Measurements from ENCODE around the gene VAPB. TPM values are rescaled to one million over a fixed set of nuclear protein-coding genes. Genes with fewer than 3 reads are reported as not detected.

The VAPB gene
- total RNA-seq, 3 donors from 2014 or later (not counting 1 experiment from before 2014, with no cell fraction given), result 20.3 to 23.1 (median 21.3) TPM

GRCh38 chr20:58342104-58342945 is 46.7 kb upstream of the VAPB start:
- 100% methylated on average over 3 of the region's 3 CpGs for whole genome bisulfite sequencing (ENCODE audit: insufficient coverage)
- Mint-ChIP-seq H3K4me3 (no peak overlapping the region), H3K27ac (no peak overlapping the region), H3K27me3 (ENCODE audit: low read depth in 2 of 2) (no peaks in the 10 kb centered on the region), H3K36me3 (peaks cover 12% of the 10 kb centered on the region), H3K4me1 (peaks cover 52 to 67% of the 10 kb centered on the region in 2 donors), H3K9me3 (no peaks in the 10 kb centered on the region)
- Histone ChIP-seq H3K4me3 (ENCODE audit: low read length) (no peak overlapping the region), H3K27ac (ENCODE audit: low read length) (no peak overlapping the region), H3K27me3 (ENCODE audit: control insufficient read depth, insufficient read depth, low read length) (no peaks in the 10 kb centered on the region), H3K9me3 (ENCODE audit: control insufficient read depth, insufficient read depth, low read length) (no peaks in the 10 kb centered on the region), H3K36me3 (ENCODE audit: control insufficient read depth, insufficient read depth, low read length) (peaks cover 26% of the 10 kb centered on the region), H3K4me1 (ENCODE audit: control insufficient read depth, insufficient read depth, low read length) (peaks cover 5% of the 10 kb centered on the region)
- intact Hi-C loops (cut with micrococcal nuclease), result no loop called here
- DNase-seq (no peak), ATAC-seq (no peak)
- no peak for TF ChIP-seq CTCF (IDR thresholded peaks at IDR 0.05)

GRCh38 chr20:58344741-58345140 is 44.3 kb upstream of the VAPB start:
- intact Hi-C loops (cut with micrococcal nuclease), result no loop called here
- peak overlapping the region in 1 of 2 donors; percentile 0 for H3K27ac Mint-ChIP-seq
- peaks cover 12% of the 10 kb centered on the region for H3K36me3 Mint-ChIP-seq

GRCh38 chr20:58349570-58349969 is 39.5 kb upstream of the VAPB start:
- no peaks in the 10 kb centered on the region for H3K4me1 ChIP-seq (ENCODE audit: control insufficient read depth, insufficient read depth, low read length)
- Mint-ChIP-seq H3K4me1 (peaks cover 6 to 14% of the 10 kb centered on the region in 2 donors), H3K27ac (peak overlapping the region in 1 of 2 donors; percentile 15), H3K27me3 (ENCODE audit: low read depth in 2 of 2) (no peaks in the 10 kb centered on the region), H3K36me3 (peaks cover 23% of the 10 kb centered on the region), H3K4me3 (no peak overlapping the region), H3K9me3 (no peaks in the 10 kb centered on the region)
- no peak overlapping the region for H3K27ac ChIP-seq (ENCODE audit: low read length)
- no peak for DNase-seq
- 92% methylated on average over 3 of the region's 3 CpGs for WGBS (ENCODE audit: insufficient coverage)
- H3K36me3 ChIP-seq (ENCODE audit: control insufficient read depth, insufficient read depth, low read length), result peaks cover 32% of the 10 kb centered on the region
- no peaks in the 10 kb centered on the region for H3K9me3 ChIP-seq (ENCODE audit: control insufficient read depth, insufficient read depth, low read length)
- no peak for ATAC-seq
- intact Hi-C loops (cut with micrococcal nuclease), result no loop called here
- no peak overlapping the region for H3K4me3 ChIP-seq (ENCODE audit: low read length)
- TF ChIP-seq CTCF (IDR thresholded peaks at IDR 0.05), result no peak
- H3K27me3 ChIP-seq (ENCODE audit: control insufficient read depth, insufficient read depth, low read length), result no peaks in the 10 kb centered on the region

More at GRCh38 chr20:58344741-58345140, 44.3 kb upstream of the VAPB start:
- H3K27ac ChIP-seq (ENCODE audit: low read length), result no peak overlapping the region
- ATAC-seq (no peak), DNase-seq (no peak)
- H3K27me3 ChIP-seq (ENCODE audit: control insufficient read depth, insufficient read depth, low read length), result no peaks in the 10 kb centered on the region
- H3K9me3 ChIP-seq (ENCODE audit: control insufficient read depth, insufficient read depth, low read length), result no peaks in the 10 kb centered on the region
- 95% methylated on average over 4 of the region's 4 CpGs for WGBS (ENCODE audit: insufficient coverage)
- no peak overlapping the region for H3K4me3 ChIP-seq (ENCODE audit: low read length)
- peaks cover 5% of the 10 kb centered on the region for H3K4me1 ChIP-seq (ENCODE audit: control insufficient read depth, insufficient read depth, low read length)
- H3K9me3 Mint-ChIP-seq, result no peaks in the 10 kb centered on the region
- no peak for TF ChIP-seq CTCF (IDR thresholded peaks at IDR 0.05)
- no peaks in the 10 kb centered on the region for H3K27me3 Mint-ChIP-seq (ENCODE audit: low read depth in 2 of 2)
- H3K36me3 ChIP-seq (ENCODE audit: control insufficient read depth, insufficient read depth, low read length), result peaks cover 26% of the 10 kb centered on the region
- H3K4me1 Mint-ChIP-seq, result peaks cover 33 to 48% of the 10 kb centered on the region in 2 donors
- no peak overlapping the region for H3K4me3 Mint-ChIP-seq

Data from natural killer cell (primary cell).